Measurements from ENCODE around the gene ATP8A1.
"Not testable (repeated sequence)": the region's sequence is repeated elsewhere in the genome, so short reads cannot be mapped to it uniquely, and the experiment has no call there.

- TF ChIP-seq POLR2AphosphoS5 (IDR thresholded peaks at IDR 0.05; ENCODE audit: borderline replicate concordance, low read depth, low read length); EZH2 (IDR thresholded peaks at IDR 0.05): not testable (repeated sequence)
These were observed 284.6 kb downstream of the ATP8A1 start for GRCh38 chr4:42372303-42372702.
